ENCODE results near the gene EHMT1. TPM values are rescaled to one million over a fixed set of nuclear protein-coding genes. Genes with fewer than 3 reads are reported as not detected.

The EHMT1 gene
- total and polyA plus RNA-seq, 9 of the 15 experiments (the other 6 are each of a cell fraction or from before 2014, with no cell fraction given): 2.2 to 76.0 (median 36.4) TPM

GRCh38 chr9:137757613-137758029, 138.8 kb downstream of the EHMT1 start:
- no peaks in the 10 kb centered on the region for H3K9me3 ChIP-seq (replicated peaks; ENCODE audit: control insufficient read depth, insufficient read depth, low read depth, low read length)
- H3K9me1 ChIP-seq (ENCODE audit: control insufficient read depth, insufficient read depth, low read length): no peaks in the 10 kb centered on the region
- ChIA-PET POLR2A (no interaction called here), CTCF (ENCODE audit: low intra/inter-chr PET ratio) (no interaction called here)
- H4K20me1 ChIP-seq (replicated peaks; ENCODE audit: control insufficient read depth, insufficient read depth, low read length): no peaks in the 10 kb centered on the region; the same call in 1 of the 2 replicates
- in situ Hi-C loops (cut with MboI): no loop called here
- no peak overlapping the region for H2AFZ ChIP-seq (ENCODE audit: low read depth, low read length)
- no peak for ATAC-seq
- BruUV-seq (replicated peaks): no TSS peak
- DNase-seq (ENCODE audit: extremely low read depth in 1 of 4, low spot score in 3 of 4): no peak
- intact Hi-C loops (cut with micrococcal nuclease): no loop called here
- H3K79me2 ChIP-seq (ENCODE audit: control insufficient read depth, insufficient read depth, low read length): peaks cover 3% of the 10 kb centered on the region; the same call in 2 of the 3 replicates
- H3K36me3 ChIP-seq (ENCODE audit: control insufficient read depth, insufficient read depth, low read length): peaks cover 86% of the 10 kb centered on the region
- H3K9ac ChIP-seq (ENCODE audit: insufficient read depth in 1 of 2, low read depth in 2 of 2, low read length in 2 of 2): no peak overlapping the region
- no peak overlapping the region for H3K4me2 ChIP-seq (ENCODE audit: insufficient read depth, low read length)
- WGBS (ENCODE audit: insufficient coverage, low coverage, missing lambda C conversion rate): 95% methylated on average over 9 of the region's 9 CpGs
- no peak overlapping the region for H3K4me3 ChIP-seq
- H3K4me1 ChIP-seq (replicated peaks in 1 of 2; ENCODE audit: control insufficient read depth in 2 of 2, insufficient read depth in 2 of 2, low read length in 2 of 2): peaks cover 0 to 10% of the 10 kb centered on the region in 2 experiments; a peak in 1 of 5 replicates
- no peak overlapping the region for H3K27ac ChIP-seq (ENCODE audit: extremely low read depth, low read depth, low read length)
- H3K27me3 ChIP-seq (ENCODE audit: control insufficient read depth in 2 of 2, insufficient read depth in 2 of 2, low read length in 2 of 2): no peaks in the 10 kb centered on the region
- no peak for FAIRE-seq
- TF ChIP-seq ZNF740 (CRISPR knock-in tag; IDR thresholded peaks at IDR 0.05) (no peak), ZNF740 (tag; IDR thresholded peaks at IDR 0.05) (no peak), RFX1 (IDR thresholded peaks at IDR 0.05) (no peak), ZNF124 (CRISPR knock-in tag; IDR thresholded peaks at IDR 0.05) (no peak), CBX5 (IDR thresholded peaks at IDR 0.05; ENCODE audit: borderline replicate concordance, low read depth) (no peak), FOXO4 (CRISPR knock-in tag; IDR thresholded peaks at IDR 0.05) (no peak), ZFP91 (CRISPR knock-in tag; IDR thresholded peaks at IDR 0.05) (no peak), POLR3A (IDR thresholded peaks at IDR 0.05; ENCODE audit: borderline replicate concordance, extremely low read depth, insufficient read depth, insufficient read length) (no peak), ZNF239 (CRISPR knock-in tag; IDR thresholded peaks at IDR 0.05) (no peak), ETV6 (IDR thresholded peaks at IDR 0.05; ENCODE audit: borderline replicate concordance in 1 of 2, low read depth in 2 of 2, low read length in 1 of 2) (no peak), ETV6 (CRISPR knock-in tag; IDR thresholded peaks at IDR 0.05; ENCODE audit: borderline replicate concordance) (no peak), STAT5B (CRISPR knock-in tag; IDR thresholded peaks at IDR 0.05) (no peak)
